Immature natural killer cell (primary cell): Measurements from ENCODE around the gene SRRM1. TPM values are rescaled to one million over a fixed set of nuclear protein-coding genes. Genes with fewer than 3 reads are reported as not detected.
"Not testable (repeated sequence)": the region's sequence is repeated elsewhere in the genome, so short reads cannot be mapped to it uniquely, and the experiment has no call there.

Experiments used
- DNase-seq, 3 donors: peaks; one replicate each; pipeline ENCODE4 v3.0.0; 2022; ENCODE audit warnings: mixed read lengths in 1 of 3
- H3K27ac Mint-ChIP-seq, 6 donors: one replicate each; pipeline ENCODE4 v1.8.0; 2020; ENCODE audit warnings: mixed read lengths in 6 of 6, mild to moderate bottlenecking in 5 of 6, inconsistent platforms in 4 of 6, moderate library complexity in 3 of 6
- H3K27me3 Mint-ChIP-seq, 3 donors: one replicate each; pipeline ENCODE4 v1.8.0; 2020 to 2021; ENCODE audit warnings: low read depth in 3 of 3, mild to moderate bottlenecking in 3 of 3, mixed read lengths in 3 of 3, moderate library complexity in 3 of 3, inconsistent platforms in 1 of 3
- H3K36me3 Mint-ChIP-seq, 3 donors: one replicate each; pipeline ENCODE4 v1.8.0; 2020; ENCODE audit warnings: mixed read lengths in 3 of 3, inconsistent platforms in 2 of 3, mild to moderate bottlenecking in 2 of 3
- H3K4me1 Mint-ChIP-seq, 2 donors: one replicate each; pipeline ENCODE4 v1.8.0; 2020; ENCODE audit warnings: inconsistent platforms in 2 of 2, mild to moderate bottlenecking in 2 of 2, mixed read lengths in 2 of 2, moderate library complexity in 1 of 2
- H3K4me3 Mint-ChIP-seq, 5 donors: one replicate each; pipeline ENCODE4 v1.8.0; 2020; ENCODE audit warnings: mild to moderate bottlenecking in 5 of 5, mixed read lengths in 5 of 5, inconsistent platforms in 3 of 5, moderate library complexity in 3 of 5
- H3K9me3 Mint-ChIP-seq, 6 donors: one replicate each; pipeline ENCODE4 v1.8.0; 2020; ENCODE audit warnings: mild to moderate bottlenecking in 6 of 6, mixed read lengths in 6 of 6, inconsistent platforms in 4 of 6, moderate library complexity in 3 of 6
- polyA plus RNA-seq, 3 donors: library from polyadenylated mRNA; unstranded; fragments of 300-500 nt; fragmentation: Illumina TruSeq; gene quantifications; one replicate each; pipeline ENCODE4 v1.2.3, GENCODE V29; 2021

Gene SRRM1
- polyA plus RNA-seq, 3 donors from 2014 or later = 41.4 to 266 (median 103) TPM

DNA sequence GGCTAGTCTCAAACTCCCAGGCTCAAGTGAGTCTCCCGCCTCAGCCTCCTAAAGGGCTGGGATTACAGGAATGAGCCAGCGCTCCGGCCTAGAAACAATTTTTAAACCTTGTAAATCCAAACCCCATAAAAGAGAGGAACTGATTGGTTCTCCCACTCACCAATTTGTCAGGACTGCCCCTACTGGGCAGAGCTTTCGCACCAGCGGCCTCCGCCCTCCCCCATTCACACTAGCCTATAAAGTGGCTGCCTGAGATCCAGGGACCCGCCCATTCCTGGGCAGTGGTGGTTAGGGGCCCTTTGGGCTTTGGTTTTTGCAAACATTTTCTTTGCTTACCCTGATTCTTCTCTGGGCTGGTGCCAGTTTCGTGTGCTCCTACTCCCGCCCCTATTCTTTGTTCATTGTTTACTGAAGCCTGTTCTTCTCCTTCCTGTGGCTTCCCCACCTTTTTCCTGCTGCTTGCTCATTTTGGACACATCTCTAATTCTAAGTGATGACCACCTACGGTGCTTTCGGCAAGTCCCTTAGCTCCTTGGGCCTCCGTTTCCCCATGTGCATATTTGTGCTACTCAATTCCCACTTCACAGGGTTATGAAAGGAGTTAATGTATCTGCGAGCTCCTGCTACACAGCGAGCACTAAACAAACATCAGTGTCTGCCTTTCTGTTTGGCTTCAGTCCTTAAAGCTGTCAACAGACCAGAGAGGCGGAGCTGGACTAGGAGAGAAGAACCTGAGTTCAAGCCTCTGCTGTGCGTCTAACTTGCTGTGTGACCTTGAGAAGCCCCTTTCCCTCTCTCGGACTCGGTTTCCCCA lies 62.4 kb downstream of the SRRM1 start:
- DNase-seq = peak; percentile 25 to 40 (median 38)

DNA sequence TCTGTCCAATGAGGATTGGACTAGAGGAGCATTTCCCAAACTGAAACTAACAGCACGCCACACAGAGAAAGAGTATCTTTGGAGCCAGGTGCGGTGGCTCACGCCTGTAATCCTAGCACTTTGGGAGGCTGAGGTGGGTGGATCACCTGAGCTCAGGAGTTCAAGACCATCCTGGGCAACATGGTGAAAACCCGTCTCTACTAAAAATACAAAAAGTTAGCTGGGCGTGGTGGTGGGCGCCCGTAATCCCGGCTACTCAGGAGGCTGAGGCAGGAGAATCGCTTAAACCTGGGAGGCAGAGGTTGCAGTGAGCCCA lies 62.9 kb downstream of the SRRM1 start:
- not testable (repeated sequence) for H3K4me3 Mint-ChIP-seq, H3K36me3 Mint-ChIP-seq, DNase-seq, H3K27ac Mint-ChIP-seq, H3K27me3 Mint-ChIP-seq, H3K9me3 Mint-ChIP-seq
- peaks cover 28 to 29% of the 10 kb centered on the region in 2 donors for H3K4me1 Mint-ChIP-seq

More for the DNA sequence above, 62.4 kb downstream of the SRRM1 start:
- H3K9me3 Mint-ChIP-seq = no peaks in the 10 kb centered on the region
- peaks cover 27% of the 10 kb centered on the region in 2 donors for H3K4me1 Mint-ChIP-seq
- H3K36me3 Mint-ChIP-seq = no peaks in the 10 kb centered on the region
- H3K27me3 Mint-ChIP-seq = peaks cover 0 to 8% (median 0%) of the 10 kb centered on the region in 3 donors
- peak overlapping the region; percentile 1 to 66 (median 22) for H3K4me3 Mint-ChIP-seq
- H3K27ac Mint-ChIP-seq = peak overlapping the region in 1 of 6 donors; percentile 33

DNA sequence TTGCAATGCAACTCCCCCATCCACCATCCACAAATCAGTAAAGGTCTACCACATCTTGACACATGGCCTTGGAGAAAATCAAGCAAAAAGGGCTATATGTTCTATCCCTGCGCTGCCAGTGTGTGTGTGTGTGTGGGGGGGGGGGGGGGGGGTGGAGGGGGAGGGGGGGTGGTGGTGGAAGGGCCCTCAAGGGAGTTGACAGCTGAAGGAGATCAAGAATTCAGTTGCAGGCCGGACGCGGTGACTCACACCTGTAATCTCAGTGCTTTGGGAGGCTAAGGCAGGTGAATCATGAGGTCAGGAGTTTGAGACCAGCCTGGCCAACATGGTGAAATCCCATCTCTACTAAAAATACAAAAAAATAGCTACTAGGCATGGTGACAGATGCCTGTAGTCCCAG lies 64.6 kb downstream of the SRRM1 start:
- no peak overlapping the region for H3K4me3 Mint-ChIP-seq
- H3K36me3 Mint-ChIP-seq = no peaks in the 10 kb centered on the region
- no peaks in the 10 kb centered on the region for H3K9me3 Mint-ChIP-seq
- H3K27me3 Mint-ChIP-seq = peaks cover 0 to 8% (median 0%) of the 10 kb centered on the region in 3 donors
- H3K4me1 Mint-ChIP-seq = peaks cover 28 to 29% of the 10 kb centered on the region in 2 donors
- DNase-seq = no peak
- peak overlapping the region in 1 of 6 donors; percentile 26 for H3K27ac Mint-ChIP-seq

DNA sequence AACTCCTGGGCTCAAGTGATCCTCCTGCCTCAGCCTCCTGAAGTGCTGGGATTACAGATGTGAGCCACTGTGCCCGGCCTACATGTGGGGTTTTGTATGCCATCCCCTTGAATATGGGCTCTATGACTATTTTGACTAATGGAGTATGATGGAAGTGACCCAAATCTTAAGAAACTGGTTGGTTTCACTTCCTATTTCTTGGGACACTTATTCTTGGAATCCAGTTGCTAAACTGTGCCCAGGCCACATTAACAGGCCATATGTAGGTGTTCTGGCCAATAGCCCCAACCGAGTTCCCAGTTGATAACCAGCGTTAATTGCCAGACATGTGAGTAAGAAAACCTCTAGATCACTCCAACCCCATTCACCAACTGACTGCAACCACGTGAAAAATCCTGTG lies 65.8 kb downstream of the SRRM1 start:
- Mint-ChIP-seq H3K4me3 (no peak overlapping the region), H3K27ac (peak overlapping the region in 1 of 6 donors; percentile 28), H3K36me3 (no peaks in the 10 kb centered on the region), H3K4me1 (peaks cover 28 to 29% of the 10 kb centered on the region in 2 donors), H3K9me3 (no peaks in the 10 kb centered on the region), H3K27me3 (peaks cover 0 to 8% (median 0%) of the 10 kb centered on the region in 3 donors)
- DNase-seq = no peak

DNA sequence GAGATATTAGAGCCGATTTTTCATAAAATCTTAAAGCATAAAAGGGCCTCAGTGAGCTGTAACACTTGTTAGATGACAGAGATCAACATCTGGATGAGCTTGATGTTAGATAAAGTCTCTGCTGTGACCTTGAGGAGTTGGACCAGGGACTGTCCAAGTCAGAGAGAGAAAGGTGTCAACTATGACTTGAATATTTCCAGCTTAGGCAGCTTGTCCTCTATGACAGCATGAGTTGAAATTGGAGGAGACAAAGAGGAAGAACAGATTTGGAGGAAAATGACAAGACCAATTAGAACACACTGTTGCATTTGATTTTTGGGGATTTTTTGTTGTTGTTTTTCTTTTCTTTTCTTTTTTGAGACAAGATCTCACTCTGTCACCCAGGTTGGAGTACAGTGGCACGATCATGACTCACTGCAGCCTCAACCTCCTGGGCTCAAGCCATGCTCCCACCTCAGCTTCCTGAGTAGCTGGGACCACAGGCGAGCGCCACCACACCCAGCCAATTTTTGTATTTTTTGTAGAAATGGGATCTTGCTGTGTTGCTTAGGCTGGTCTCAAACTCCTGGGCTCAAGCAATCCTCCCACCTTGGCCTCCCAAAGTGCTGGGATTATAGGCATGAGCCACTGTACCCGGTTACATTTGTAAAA lies 66.8 kb downstream of the SRRM1 start:
- Mint-ChIP-seq H3K4me3 (peak overlapping the region; percentile 40 to 66 (median 42)), H3K27ac (peak overlapping the region; percentile 4 to 78 (median 53)), H3K9me3 (no peaks in the 10 kb centered on the region), H3K36me3 (no peaks in the 10 kb centered on the region), H3K27me3 (peaks cover 0 to 8% (median 1%) of the 10 kb centered on the region in 3 donors), H3K4me1 (peaks cover 26 to 27% of the 10 kb centered on the region in 2 donors)
- DNase-seq = peak in 1 of 3 donors; percentile 19

DNA sequence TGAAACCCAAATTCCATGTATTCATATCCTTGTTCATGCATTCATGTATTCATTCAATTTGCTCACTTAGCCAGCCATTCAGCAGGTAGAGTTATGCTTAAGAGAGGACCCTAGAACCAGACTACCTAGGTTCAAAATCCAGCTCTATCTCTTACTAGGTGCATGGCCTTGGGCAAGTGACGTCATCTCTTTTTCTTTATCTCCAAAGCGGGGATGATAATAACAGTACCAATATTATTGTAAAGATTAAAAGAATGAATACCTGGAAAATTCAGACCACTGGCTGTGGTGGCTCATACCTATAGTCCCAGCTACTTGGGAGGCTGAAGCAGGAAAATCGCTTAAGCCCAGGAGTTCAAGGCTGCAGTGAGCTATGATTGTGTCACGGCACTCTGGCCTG lies 68.2 kb downstream of the SRRM1 start:
- Mint-ChIP-seq H3K27me3 (peaks cover 0 to 2% (median 1%) of the 10 kb centered on the region in 3 donors), H3K4me3 (no peak overlapping the region), H3K9me3 (no peaks in the 10 kb centered on the region)

DNA sequence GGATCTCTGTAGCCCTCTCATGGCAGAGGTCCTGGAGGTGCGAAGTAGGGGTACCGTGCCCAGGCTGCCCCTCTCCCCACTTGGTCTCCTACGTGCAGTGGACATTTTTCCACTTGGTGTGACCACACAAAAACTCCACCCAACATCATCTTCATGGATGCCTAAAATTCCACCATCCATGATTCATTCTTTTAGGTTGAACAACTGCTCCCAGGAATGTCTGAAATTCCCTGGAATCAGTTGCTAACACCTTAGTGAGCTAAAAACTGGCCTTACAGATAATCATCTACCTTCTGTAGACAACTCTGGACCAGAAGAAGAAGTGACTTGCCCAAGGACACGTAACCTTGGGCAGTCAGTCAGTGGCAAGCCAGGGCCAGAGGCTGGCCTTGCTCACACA lies 70.1 kb downstream of the SRRM1 start:
- Mint-ChIP-seq H3K4me1 (peaks cover 16 to 18% of the 10 kb centered on the region in 2 donors), H3K36me3 (no peaks in the 10 kb centered on the region), H3K27me3 (peaks cover 0 to 2% (median 1%) of the 10 kb centered on the region in 3 donors), H3K9me3 (no peaks in the 10 kb centered on the region), H3K27ac (no peak overlapping the region), H3K4me3 (no peak overlapping the region)
- DNase-seq = no peak

More for the DNA sequence above, 68.2 kb downstream of the SRRM1 start:
- no peaks in the 10 kb centered on the region for H3K36me3 Mint-ChIP-seq
- DNase-seq = no peak
- H3K4me1 Mint-ChIP-seq = peaks cover 16 to 18% of the 10 kb centered on the region in 2 donors
- no peak overlapping the region for H3K27ac Mint-ChIP-seq

DNA sequence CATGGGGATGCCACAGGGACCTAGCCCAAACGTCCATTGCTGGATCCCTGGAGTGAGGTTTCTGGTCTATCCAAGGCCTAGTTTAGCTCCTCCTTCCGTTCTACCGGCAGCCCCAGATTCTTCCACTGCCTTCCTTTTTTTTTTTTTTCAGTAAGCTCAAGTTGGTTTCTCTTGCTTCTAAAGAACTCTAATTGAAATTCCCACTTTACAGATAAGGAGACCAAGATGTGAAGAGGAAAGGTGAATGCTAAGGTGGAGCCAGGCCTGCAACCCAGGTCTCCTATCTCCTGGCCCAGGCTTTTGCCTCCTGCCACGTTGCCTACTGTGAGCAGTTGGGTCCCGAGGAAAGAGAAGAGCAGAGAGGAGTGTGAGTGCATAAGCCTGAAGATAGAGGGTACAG lies 70.6 kb downstream of the SRRM1 start:
- H3K27ac Mint-ChIP-seq = no peak overlapping the region
- no peaks in the 10 kb centered on the region for H3K9me3 Mint-ChIP-seq
- H3K4me1 Mint-ChIP-seq = peaks cover 16 to 18% of the 10 kb centered on the region in 2 donors
- H3K4me3 Mint-ChIP-seq = no peak overlapping the region
- no peaks in the 10 kb centered on the region for H3K36me3 Mint-ChIP-seq
- DNase-seq = no peak
- peaks cover 0 to 3% (median 2%) of the 10 kb centered on the region in 3 donors for H3K27me3 Mint-ChIP-seq

DNA sequence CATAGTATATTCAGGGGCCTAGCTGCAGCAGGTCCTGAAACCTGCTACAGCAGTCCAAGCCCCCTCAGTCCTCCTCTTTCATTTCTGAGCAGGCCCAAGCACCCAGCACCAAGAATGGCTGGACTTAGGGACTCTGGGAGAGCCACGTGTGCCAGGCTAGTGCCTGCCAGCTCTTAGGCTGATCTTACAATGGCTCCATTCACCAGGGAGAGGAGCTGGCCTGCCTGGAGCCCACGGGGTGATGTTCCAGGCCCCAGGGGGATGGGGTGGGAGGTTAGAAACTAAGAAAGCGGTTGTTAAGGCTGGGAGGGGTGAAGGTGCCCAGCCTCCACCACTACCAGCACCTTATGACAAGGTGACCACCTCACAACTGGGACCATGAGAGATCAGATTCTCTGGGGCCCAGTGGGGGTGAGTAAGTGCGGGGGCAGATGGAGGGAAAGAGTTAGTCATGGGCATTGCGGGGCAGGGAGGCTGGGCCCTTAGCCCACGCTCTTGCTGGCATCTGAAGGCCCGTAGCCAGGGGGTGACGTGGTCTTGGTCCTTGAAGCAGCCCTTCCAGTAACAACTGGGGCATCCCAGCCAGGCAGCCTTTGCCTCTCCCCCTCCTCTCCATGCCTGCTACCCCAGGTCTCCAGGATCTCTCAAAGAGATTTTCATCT lies 71.9 kb downstream of the SRRM1 start:
- DNase-seq = no peak
- Mint-ChIP-seq H3K4me1 (peaks cover 5 to 6% of the 10 kb centered on the region in 2 donors), H3K27me3 (peaks cover 0 to 3% (median 2%) of the 10 kb centered on the region in 3 donors), H3K36me3 (no peaks in the 10 kb centered on the region), H3K4me3 (no peak overlapping the region), H3K9me3 (no peaks in the 10 kb centered on the region), H3K27ac (no peak overlapping the region)

DNA sequence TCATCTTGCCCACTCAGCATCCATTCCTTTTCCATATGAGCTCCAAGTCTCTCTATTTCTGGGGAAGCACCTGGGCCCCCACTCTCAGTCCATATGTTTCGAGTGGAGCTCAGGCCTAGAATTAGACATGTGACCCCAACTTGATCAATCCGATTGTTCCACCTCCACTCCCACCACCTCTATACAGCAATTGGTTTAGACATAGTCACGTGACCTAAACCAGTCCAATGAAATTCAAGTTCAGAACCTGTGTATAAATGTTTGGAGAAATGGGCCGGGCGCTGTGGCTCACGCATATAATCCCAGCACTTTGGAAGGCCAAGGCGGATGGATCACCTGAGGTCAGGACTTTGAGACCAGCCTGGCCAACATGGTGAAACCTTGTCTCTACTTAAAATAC lies 72.6 kb downstream of the SRRM1 start:
- H3K4me1 Mint-ChIP-seq = no peaks in the 10 kb centered on the region
- H3K4me3 Mint-ChIP-seq = no peak overlapping the region
- H3K27ac Mint-ChIP-seq = no peak overlapping the region
- peaks cover 0 to 3% (median 2%) of the 10 kb centered on the region in 3 donors for H3K27me3 Mint-ChIP-seq
- no peaks in the 10 kb centered on the region for H3K36me3 Mint-ChIP-seq
- no peak for DNase-seq
- H3K9me3 Mint-ChIP-seq = no peaks in the 10 kb centered on the region

DNA sequence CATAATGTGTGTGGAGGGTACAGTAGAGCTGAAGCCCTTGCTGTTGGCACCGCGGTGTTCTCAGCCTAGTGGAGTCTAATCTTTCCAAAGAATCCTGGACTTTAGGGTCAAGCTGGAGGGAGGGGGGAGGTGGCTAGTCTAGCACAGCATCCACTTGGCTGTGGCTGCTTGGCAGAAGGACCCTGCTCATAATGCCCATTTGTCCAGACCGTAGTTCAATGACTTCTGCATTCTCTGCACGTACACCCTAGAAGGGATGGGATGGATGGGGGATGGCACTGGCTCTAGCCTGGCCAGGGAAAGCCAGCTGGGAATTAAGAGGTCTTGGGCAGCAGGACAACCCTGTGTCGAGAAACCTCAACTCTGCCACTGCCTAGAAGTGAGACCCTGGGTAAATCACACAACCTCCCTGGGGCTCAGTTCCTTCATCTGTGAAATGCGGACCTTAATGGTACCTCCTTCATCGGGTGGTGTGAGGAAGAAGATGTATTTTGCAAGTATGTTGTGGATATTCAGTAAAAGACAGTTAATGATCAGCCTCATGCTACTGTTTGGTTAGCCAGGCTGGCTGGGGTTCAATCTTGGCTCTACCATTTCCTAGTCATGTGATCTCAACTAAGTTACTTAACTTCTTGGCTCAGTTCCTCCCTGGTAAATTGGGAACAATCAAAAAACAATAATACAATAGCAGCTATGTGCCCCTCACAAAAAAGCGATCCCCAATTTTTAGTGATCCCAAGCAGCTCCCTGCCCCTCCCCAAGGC lies 75.0 kb downstream of the SRRM1 start:
- DNase-seq = no peak
- H3K27ac Mint-ChIP-seq = no peak overlapping the region
- peaks cover 5 to 7% of the 10 kb centered on the region in 2 donors for H3K4me1 Mint-ChIP-seq
- H3K9me3 Mint-ChIP-seq = no peaks in the 10 kb centered on the region
- peaks cover 2 to 3% (median 2%) of the 10 kb centered on the region in 3 donors for H3K27me3 Mint-ChIP-seq
- H3K36me3 Mint-ChIP-seq = no peaks in the 10 kb centered on the region
- H3K4me3 Mint-ChIP-seq = no peak overlapping the region

DNA sequence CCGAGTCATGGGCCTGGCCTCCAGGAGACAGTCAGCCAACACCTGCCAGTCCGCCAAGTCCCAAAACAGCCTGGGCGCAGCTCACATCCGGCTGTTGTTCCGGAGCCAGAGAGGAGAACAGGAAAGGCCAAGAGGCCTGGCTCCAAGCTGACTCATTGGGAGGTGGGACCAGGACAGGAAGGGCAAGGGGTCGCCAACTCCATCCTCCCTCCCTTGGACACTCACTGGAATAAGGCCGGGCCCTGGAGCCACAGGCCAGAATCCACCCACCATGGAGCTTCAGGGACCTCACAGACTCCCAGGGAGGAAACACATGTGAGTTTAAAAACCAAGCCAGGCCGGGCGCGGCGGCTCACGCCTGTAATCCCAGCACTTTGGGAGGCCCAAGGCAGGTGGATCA lies 77.0 kb downstream of the SRRM1 start:
- no peak overlapping the region for H3K4me3 Mint-ChIP-seq
- H3K27ac Mint-ChIP-seq = no peak overlapping the region
- no peaks in the 10 kb centered on the region for H3K36me3 Mint-ChIP-seq
- no peaks in the 10 kb centered on the region for H3K9me3 Mint-ChIP-seq
- DNase-seq = no peak
- H3K4me1 Mint-ChIP-seq = peaks cover 5 to 7% of the 10 kb centered on the region in 2 donors
- peaks cover 2% of the 10 kb centered on the region in 3 donors for H3K27me3 Mint-ChIP-seq

DNA sequence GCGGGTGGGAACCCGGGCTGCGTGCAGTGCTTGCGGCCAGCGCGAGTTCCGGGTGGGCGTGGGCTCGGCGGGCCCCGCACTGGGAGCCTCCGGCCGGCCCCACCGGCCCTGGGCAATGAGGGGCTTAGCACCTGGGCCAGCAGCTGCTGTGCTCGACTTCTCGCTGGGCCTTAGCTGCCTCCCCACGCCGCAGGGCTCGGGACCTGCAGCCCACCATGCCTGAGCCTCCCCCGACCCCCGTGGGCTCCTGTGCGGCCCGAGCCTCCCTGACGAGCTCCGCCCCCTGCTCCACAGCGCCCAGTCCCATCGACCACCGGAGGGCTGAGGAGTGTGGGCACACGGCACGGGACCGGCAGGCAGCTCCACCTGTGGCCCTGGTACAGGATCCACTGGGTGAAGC lies 78.4 kb downstream of the SRRM1 start:
- Mint-ChIP-seq H3K4me3 (no peak overlapping the region), H3K27me3 (peaks cover 0 to 5% (median 3%) of the 10 kb centered on the region in 3 donors), H3K9me3 (no peaks in the 10 kb centered on the region), H3K36me3 (no peaks in the 10 kb centered on the region), H3K27ac (no peak overlapping the region), H3K4me1 (peaks cover 5 to 7% of the 10 kb centered on the region in 2 donors)
- no peak for DNase-seq
